Astrocyte of the cerebellum (primary cell): Measurements from ENCODE around the gene PRPSAP2.

Experiments
- DNase-seq: peaks from one replicate; pipeline ENCODE4 v3.0.0-alpha.2; 2011; ENCODE audit warnings: low read depth
- H3K4me3 ChIP-seq: 2 replicates; pipeline ENCODE4 v1.5.1; 2011; ENCODE audit warnings: mild to moderate bottlenecking, low read depth, low read length, moderate library complexity
- in situ Hi-C: cut with HindIII; loops from 2 replicates; pipeline ENCODE4 v1.10.0; 2017; ENCODE audit warnings: low sequenced_read_pairs
- TF ChIP-seq, protein P1 (sequence below): IDR thresholded peaks from 2 replicates; pipeline ENCODE4 v1.5.1; 2012; ENCODE audit warnings: low read length, low read depth, moderate library complexity, mild to moderate bottlenecking; ENCODE audit errors: missing control alignments

The PRPSAP2 gene

GRCh38 chr17:18964550-18964949, 106.6 kb downstream of the PRPSAP2 start:
- no peak for DNase-seq
- in situ Hi-C loops: no loop called here
- no peak overlapping the region for H3K4me3 ChIP-seq
- TF ChIP-seq, protein P1, sequence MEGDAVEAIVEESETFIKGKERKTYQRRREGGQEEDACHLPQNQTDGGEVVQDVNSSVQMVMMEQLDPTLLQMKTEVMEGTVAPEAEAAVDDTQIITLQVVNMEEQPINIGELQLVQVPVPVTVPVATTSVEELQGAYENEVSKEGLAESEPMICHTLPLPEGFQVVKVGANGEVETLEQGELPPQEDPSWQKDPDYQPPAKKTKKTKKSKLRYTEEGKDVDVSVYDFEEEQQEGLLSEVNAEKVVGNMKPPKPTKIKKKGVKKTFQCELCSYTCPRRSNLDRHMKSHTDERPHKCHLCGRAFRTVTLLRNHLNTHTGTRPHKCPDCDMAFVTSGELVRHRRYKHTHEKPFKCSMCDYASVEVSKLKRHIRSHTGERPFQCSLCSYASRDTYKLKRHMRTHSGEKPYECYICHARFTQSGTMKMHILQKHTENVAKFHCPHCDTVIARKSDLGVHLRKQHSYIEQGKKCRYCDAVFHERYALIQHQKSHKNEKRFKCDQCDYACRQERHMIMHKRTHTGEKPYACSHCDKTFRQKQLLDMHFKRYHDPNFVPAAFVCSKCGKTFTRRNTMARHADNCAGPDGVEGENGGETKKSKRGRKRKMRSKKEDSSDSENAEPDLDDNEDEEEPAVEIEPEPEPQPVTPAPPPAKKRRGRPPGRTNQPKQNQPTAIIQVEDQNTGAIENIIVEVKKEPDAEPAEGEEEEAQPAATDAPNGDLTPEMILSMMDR: no peak

GRCh38 chr17:18965530-18966236, 107.8 kb downstream of the PRPSAP2 start:
- no peak for DNase-seq
- in situ Hi-C loops: no loop called here
- TF ChIP-seq, protein P1: no peak
- no peak overlapping the region for H3K4me3 ChIP-seq

- in situ Hi-C loops: no loop called here
- TF ChIP-seq, protein P1: no peak
- no peak overlapping the region for H3K4me3 ChIP-seq
- DNase-seq: peak; percentile 18
Observed at GRCh38 chr17:18966831-18967624, 109.1 kb downstream of the PRPSAP2 start.

DNA sequence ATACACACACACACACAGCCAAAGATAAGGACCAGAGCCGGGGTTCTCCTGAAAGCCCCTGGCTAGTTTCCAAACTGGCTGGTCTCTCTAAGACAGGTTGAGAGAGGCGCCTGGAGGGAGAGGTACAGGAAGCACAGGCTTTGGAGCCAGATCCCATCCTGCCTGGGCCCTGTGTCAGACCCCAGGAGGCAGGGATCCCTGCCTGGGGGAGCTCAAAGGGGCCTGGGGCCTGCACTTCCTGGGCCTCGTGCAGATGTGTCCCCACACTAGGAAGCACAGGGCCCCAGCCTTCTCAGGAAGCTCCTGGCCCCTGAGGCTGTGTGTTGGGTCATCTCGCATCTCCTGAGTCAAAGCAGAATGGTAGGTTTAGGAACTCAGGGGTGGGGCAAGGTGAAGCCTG, 110.0 kb downstream of the PRPSAP2 start:
- H3K4me3 ChIP-seq: no peak overlapping the region
- no peak for DNase-seq
- TF ChIP-seq, protein P1: no peak
- in situ Hi-C loops: no loop called here

GRCh38 chr17:18968345-18968744, 110.4 kb downstream of the PRPSAP2 start:
- DNase-seq: no peak
- TF ChIP-seq, protein P1: no peak
- in situ Hi-C loops: no loop called here
- H3K4me3 ChIP-seq: no peak overlapping the region

DNA sequence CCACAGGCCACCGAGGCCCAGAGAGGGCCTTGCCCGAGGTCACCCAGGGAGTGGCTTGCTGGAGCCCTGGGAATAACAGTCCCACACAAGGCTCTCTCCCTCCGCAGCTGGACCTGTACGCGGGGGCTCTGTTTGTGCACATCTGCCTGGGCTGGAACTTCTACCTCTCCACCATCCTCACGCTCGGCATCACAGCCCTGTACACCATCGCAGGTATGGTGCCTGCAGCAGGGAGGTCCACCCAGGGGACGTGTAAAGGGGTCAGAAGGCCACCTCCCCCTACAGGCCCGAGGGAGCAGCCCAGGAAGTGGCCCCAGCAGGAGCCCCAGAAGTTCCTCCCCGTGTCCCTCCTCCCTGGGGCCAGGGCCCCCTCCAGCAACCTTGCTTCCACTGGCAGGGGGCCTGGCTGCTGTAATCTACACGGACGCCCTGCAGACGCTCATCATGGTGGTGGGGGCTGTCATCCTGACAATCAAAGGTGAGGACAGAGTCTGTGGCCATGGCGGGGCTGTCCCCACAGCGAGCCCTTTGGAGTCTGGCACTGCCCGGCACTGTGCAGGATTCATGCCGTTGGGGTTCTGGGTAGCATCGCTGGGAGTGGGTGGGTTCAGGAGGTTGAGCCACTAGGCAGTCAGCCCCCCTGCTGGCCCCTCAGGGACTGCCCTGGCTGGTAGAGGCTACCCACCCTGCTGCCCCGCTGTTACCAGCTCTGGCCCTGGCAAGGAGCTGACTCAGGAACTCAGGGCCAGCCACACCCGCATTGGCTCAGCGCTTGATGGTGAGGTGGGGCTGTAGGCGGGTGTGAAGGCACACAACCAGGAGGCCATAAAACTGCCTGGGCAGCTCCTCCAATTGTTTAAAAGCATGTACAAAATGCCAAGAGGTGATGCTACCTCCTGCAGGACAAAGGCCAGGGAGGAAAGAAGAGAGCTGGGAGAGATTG, 111.3 kb downstream of the PRPSAP2 start:
- DNase-seq: no peak
- in situ Hi-C loops: no loop called here
- no peak overlapping the region for H3K4me3 ChIP-seq
- TF ChIP-seq, protein P1: no peak
